Loucy (cell line): ENCODE measurements around the gene NMNAT2.

Experiments used
- EZH2phosphoT487 ChIP-seq: fragments of 200-600 bp; IDR thresholded peaks from 2 replicates; pipeline ENCODE4 v1.6.1; 2018; ENCODE audit warnings: antibody characterized with exemption, mild to moderate bottlenecking, moderate library complexity, borderline replicate concordance
- TF ChIP-seq, protein P1 (sequence below): fragments of 200-600 bp; sonication (generic); conservative IDR thresholded peaks from 2 replicates; pipeline ENCODE4 v1.5.1; 2014; ENCODE audit warnings: mild to moderate bottlenecking, antibody characterized with exemption, low read length

DNA sequence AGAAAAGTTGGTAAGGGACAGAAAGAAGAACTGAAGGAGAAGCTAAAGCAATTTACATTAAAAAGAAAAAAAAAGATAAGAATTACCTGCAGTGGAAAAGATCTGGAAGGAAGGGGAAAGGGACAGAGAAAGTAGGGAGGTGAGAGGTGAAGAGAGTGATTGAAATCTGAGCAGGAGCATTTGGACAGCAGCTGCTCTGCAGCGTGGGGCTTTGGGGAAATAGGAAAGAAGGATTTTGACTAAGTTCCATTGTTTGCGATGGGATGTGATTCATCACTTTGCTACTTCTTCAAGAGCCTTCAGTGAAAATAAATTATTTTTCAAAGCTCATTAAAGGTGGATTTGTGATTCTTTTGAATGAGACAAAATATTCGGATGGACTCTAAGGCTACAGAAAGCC, 26.1 kb upstream of the NMNAT2 start:
- TF ChIP-seq, protein P1, sequence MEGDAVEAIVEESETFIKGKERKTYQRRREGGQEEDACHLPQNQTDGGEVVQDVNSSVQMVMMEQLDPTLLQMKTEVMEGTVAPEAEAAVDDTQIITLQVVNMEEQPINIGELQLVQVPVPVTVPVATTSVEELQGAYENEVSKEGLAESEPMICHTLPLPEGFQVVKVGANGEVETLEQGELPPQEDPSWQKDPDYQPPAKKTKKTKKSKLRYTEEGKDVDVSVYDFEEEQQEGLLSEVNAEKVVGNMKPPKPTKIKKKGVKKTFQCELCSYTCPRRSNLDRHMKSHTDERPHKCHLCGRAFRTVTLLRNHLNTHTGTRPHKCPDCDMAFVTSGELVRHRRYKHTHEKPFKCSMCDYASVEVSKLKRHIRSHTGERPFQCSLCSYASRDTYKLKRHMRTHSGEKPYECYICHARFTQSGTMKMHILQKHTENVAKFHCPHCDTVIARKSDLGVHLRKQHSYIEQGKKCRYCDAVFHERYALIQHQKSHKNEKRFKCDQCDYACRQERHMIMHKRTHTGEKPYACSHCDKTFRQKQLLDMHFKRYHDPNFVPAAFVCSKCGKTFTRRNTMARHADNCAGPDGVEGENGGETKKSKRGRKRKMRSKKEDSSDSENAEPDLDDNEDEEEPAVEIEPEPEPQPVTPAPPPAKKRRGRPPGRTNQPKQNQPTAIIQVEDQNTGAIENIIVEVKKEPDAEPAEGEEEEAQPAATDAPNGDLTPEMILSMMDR: no peak
- TF ChIP-seq EZH2phosphoT487: no peak
